Neural progenitor cell (in vitro differentiated cells): ENCODE results near the gene SLC47A2. TPM values are rescaled to one million over a fixed set of nuclear protein-coding genes. Genes with fewer than 3 reads are reported as not detected.

Experiments
- DNase-seq: peaks from one replicate; pipeline ENCODE4 v3.0.0-alpha.2; 2016; ENCODE audit warnings: low spot score
- H2AFZ ChIP-seq: fragments of 200-600 bp; sonication (generic); replicated peaks from 2 replicates; pipeline ENCODE4 v1.6.1; 2016; ENCODE audit warnings: antibody characterized with exemption
- H3F3A ChIP-seq: fragments of 200-600 bp; sonication (generic); 2 replicates; pipeline ENCODE4 v1.6.1; 2016; ENCODE audit warnings: antibody characterized with exemption, low read depth
- H3K27ac ChIP-seq: fragments of 200-600 bp; sonication (generic); 2 replicates; pipeline ENCODE4 v1.5.1; 2016; ENCODE audit warnings: mild to moderate bottlenecking
- H3K27me3 ChIP-seq: fragments of 200-600 bp; sonication (generic); 2 replicates; pipeline ENCODE4 v1.6.1; 2016; ENCODE audit warnings: mild to moderate bottlenecking, moderate library complexity
- H3K36me3 ChIP-seq: fragments of 200-600 bp; sonication (generic); 2 replicates; pipeline ENCODE4 v1.5.1; 2016
- H3K4me1 ChIP-seq: fragments of 200-600 bp; sonication (generic); 2 replicates; pipeline ENCODE4 v1.6.1; 2016; ENCODE audit warnings: mixed run types
- H3K4me2 ChIP-seq: fragments of 200-600 bp; sonication (generic); 2 replicates; pipeline ENCODE4 v1.6.1; 2016
- H3K4me3 ChIP-seq: fragments of 200-600 bp; sonication (generic); 2 replicates; pipeline ENCODE4 v1.5.1; 2016
- H3K79me2 ChIP-seq: fragments of 200-600 bp; sonication (generic); 2 replicates; pipeline ENCODE4 v1.6.1; 2016; ENCODE audit warnings: low read depth
- H3K9ac ChIP-seq: fragments of 200-600 bp; sonication (generic); 2 replicates; pipeline ENCODE4 v1.6.1; 2016
- H3K9me3 ChIP-seq: fragments of 200-600 bp; sonication (generic); 2 replicates; pipeline ENCODE4 v1.5.1; 2016; ENCODE audit warnings: low read depth
- H4K20me1 ChIP-seq: fragments of 200-600 bp; sonication (generic); 2 replicates; pipeline ENCODE4 v1.6.1; 2016; ENCODE audit warnings: low read depth
- H3K27ac Mint-ChIP-seq: 3 replicates; pipeline ENCODE4 v1.8.0; 2021; ENCODE audit warnings: mixed read lengths
- H3K27me3 Mint-ChIP-seq: 2 replicates; pipeline ENCODE4 v1.8.0; 2022; ENCODE audit warnings: low read depth, mild to moderate bottlenecking, inconsistent platforms, moderate library complexity, mixed read lengths; ENCODE audit not compliant: insufficient read depth
- H3K36me3 Mint-ChIP-seq: 3 replicates; pipeline ENCODE4 v1.8.0; 2021; ENCODE audit warnings: mixed read lengths
- H3K4me1 Mint-ChIP-seq: 3 replicates; pipeline ENCODE4 v1.8.0; 2021; ENCODE audit warnings: mixed read lengths
- H3K4me3 Mint-ChIP-seq: 3 replicates; pipeline ENCODE4 v1.8.0; 2021; ENCODE audit warnings: mild to moderate bottlenecking, moderate library complexity, mixed read lengths
- H3K9me3 Mint-ChIP-seq: 3 replicates; pipeline ENCODE4 v1.8.0; 2020; ENCODE audit warnings: mixed read lengths
- CTCF ChIP-seq: fragments of 200-600 bp; sonication (generic); IDR thresholded peaks from 2 replicates; pipeline ENCODE4 v1.5.1; 2017; ENCODE audit warnings: antibody characterized with exemption, mild to moderate bottlenecking
- EZH2 ChIP-seq: fragments of 200-600 bp; sonication (generic); IDR thresholded peaks from 2 replicates; pipeline ENCODE4 v1.6.1; 2017; ENCODE audit warnings: antibody characterized with exemption, mild to moderate bottlenecking, moderate library complexity
- EZH2phosphoT487 ChIP-seq: fragments of 200-600 bp; sonication (generic); IDR thresholded peaks from 2 replicates; pipeline ENCODE4 v1.6.1; 2017; ENCODE audit warnings: antibody characterized with exemption
- total RNA-seq: library from RNA; depleted of rRNA; stranded (reverse); fragments of >200 nt; gene quantifications from 2 replicates; pipeline ENCODE4 v1.2.3, GENCODE V29; 2015; ENCODE audit warnings: low replicate concordance

SLC47A2 gene
- total RNA-seq, 1 donor from 2014 or later: 0.39 TPM

GRCh38 chr17:19720210-19720475, 3.8 kb upstream of the SLC47A2 start:
- Mint-ChIP-seq H3K4me3 (peak overlapping the region; percentile 24), H3K4me1 (peaks cover 28% of the 10 kb centered on the region), H3K36me3 (no peaks in the 10 kb centered on the region), H3K9me3 (no peaks in the 10 kb centered on the region), H3K27ac (no peak overlapping the region), H3K27me3 (peaks cover 10% of the 10 kb centered on the region)
- no peaks in the 10 kb centered on the region for H4K20me1 ChIP-seq
- H3K4me3 ChIP-seq: no peak overlapping the region
- H3K9me3 ChIP-seq: no peaks in the 10 kb centered on the region
- no peaks in the 10 kb centered on the region for H3K27me3 ChIP-seq
- H3K27ac ChIP-seq: no peak overlapping the region
- H3F3A ChIP-seq: no peaks in the 10 kb centered on the region
- H3K36me3 ChIP-seq: no peaks in the 10 kb centered on the region
- no peak for DNase-seq
- H3K79me2 ChIP-seq: no peaks in the 10 kb centered on the region
- H2AFZ ChIP-seq: no peak overlapping the region
- no peak overlapping the region for H3K9ac ChIP-seq
- TF ChIP-seq EZH2: no peak
- no peak for TF ChIP-seq CTCF
- TF ChIP-seq EZH2phosphoT487: no peak
- H3K4me2 ChIP-seq: no peak overlapping the region
- peaks cover 25% of the 10 kb centered on the region for H3K4me1 ChIP-seq

DNA sequence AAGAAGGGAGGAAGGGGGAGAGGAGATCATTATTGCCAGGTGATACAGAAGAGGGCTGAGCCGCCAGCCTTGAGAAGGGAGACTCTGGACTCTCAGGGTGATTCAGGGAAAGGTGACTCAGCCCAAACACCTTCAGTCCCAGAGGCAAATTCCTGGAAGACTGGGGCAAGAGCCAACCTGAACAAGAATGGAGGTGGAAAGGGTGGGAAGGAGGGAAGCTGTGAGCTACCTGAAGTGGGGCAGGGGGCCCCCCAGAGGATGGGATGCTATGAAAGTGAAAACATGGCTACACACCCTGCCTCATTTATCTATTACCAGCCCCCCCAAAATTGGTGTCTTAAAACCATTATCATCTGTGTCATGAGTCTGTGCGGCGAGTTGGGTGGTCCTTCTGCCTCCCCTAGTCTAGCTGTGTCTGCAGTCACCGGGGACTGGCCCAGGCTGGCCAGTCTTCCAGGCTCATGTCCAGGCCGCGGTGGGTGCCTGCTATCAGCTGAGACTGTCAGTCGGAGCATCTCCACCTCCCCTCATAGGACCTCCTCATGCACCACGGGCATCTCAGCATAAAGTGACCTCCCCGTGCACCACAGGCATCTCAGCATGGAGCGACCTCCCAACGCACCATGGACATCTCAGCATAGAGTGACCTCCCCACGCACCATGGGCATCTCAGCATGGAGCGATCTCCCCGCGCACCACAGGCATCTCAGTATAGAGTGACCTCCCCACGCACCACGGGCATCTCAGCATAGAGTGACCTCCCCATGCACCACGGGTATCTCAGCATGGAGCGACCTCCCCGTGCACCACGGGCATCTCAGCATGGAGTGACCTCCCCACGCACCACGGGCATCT, 3.2 kb upstream of the SLC47A2 start:
- H3K27me3 Mint-ChIP-seq: peaks cover 10% of the 10 kb centered on the region
- Histone ChIP-seq H3F3A (no peaks in the 10 kb centered on the region), H3K9me3 (no peaks in the 10 kb centered on the region), H3K27me3 (no peaks in the 10 kb centered on the region), H4K20me1 (no peaks in the 10 kb centered on the region), H3K4me1 (peaks cover 25% of the 10 kb centered on the region), H3K4me3 (no peak overlapping the region), H3K9ac (no peak overlapping the region), H3K4me2 (no peak overlapping the region), H3K79me2 (no peaks in the 10 kb centered on the region), H3K27ac (no peak overlapping the region), H2AFZ (no peak overlapping the region), H3K36me3 (no peaks in the 10 kb centered on the region)
- no peak for DNase-seq
- TF ChIP-seq CTCF (no peak), EZH2phosphoT487 (no peak), EZH2 (no peak)
- no peak overlapping the region for H3K4me3 Mint-ChIP-seq
- no peaks in the 10 kb centered on the region for H3K9me3 Mint-ChIP-seq
- no peaks in the 10 kb centered on the region for H3K36me3 Mint-ChIP-seq
- H3K27ac Mint-ChIP-seq: peak overlapping the region; percentile 15
- peaks cover 28% of the 10 kb centered on the region for H3K4me1 Mint-ChIP-seq

GRCh38 chr17:19718613-19719354, 2.4 kb upstream of the SLC47A2 start:
- H3K79me2 ChIP-seq: no peaks in the 10 kb centered on the region
- peaks cover 25% of the 10 kb centered on the region for H3K4me1 ChIP-seq
- H3K9me3 Mint-ChIP-seq: no peaks in the 10 kb centered on the region
- peaks cover 10% of the 10 kb centered on the region for H3K27me3 Mint-ChIP-seq
- no peaks in the 10 kb centered on the region for H4K20me1 ChIP-seq
- H3K9ac ChIP-seq: no peak overlapping the region
- no peak for TF ChIP-seq EZH2phosphoT487
- peak; percentile 27 for TF ChIP-seq CTCF
- DNase-seq: no peak
- H3F3A ChIP-seq: no peaks in the 10 kb centered on the region
- H3K4me3 ChIP-seq: no peak overlapping the region
- no peak overlapping the region for H3K4me3 Mint-ChIP-seq
- no peak overlapping the region for H3K4me2 ChIP-seq
- no peaks in the 10 kb centered on the region for H3K36me3 ChIP-seq
- peaks cover 28% of the 10 kb centered on the region for H3K4me1 Mint-ChIP-seq
- no peak overlapping the region for H3K27ac ChIP-seq
- H3K36me3 Mint-ChIP-seq: no peaks in the 10 kb centered on the region
- H3K9me3 ChIP-seq: no peaks in the 10 kb centered on the region
- H3K27ac Mint-ChIP-seq: peak overlapping the region; percentile 15
- no peaks in the 10 kb centered on the region for H3K27me3 ChIP-seq
- H2AFZ ChIP-seq: no peak overlapping the region
